ENCODE results near the gene CCDC18.
"Not testable (repeated sequence)": the region's sequence is repeated elsewhere in the genome, so short reads cannot be mapped to it uniquely, and the experiment has no call there.

Gene CCDC18

GRCh38 chr1:93172778-93173177, 7.7 kb upstream of the CCDC18 start:
- Histone ChIP-seq H3K27me3 (replicated peaks; ENCODE audit: control insufficient read depth, insufficient read depth, low read length, poor library complexity, severe bottlenecking) (no peaks in the 10 kb centered on the region), H3K27ac (ENCODE audit: insufficient read depth, low read length, poor library complexity, severe bottlenecking) (no peak overlapping the region), H3K4me3 (ENCODE audit: insufficient read depth, low read depth, low read length, poor library complexity, severe bottlenecking) (no peak overlapping the region), H3K4me1 (ENCODE audit: control insufficient read depth, insufficient read depth, low read length, poor library complexity, severe bottlenecking) (peaks cover 21% of the 10 kb centered on the region), H3K9me3 (ENCODE audit: control insufficient read depth, low read length) (no peaks in the 10 kb centered on the region), H3K36me3 (ENCODE audit: control insufficient read depth, insufficient read depth, low read length) (peaks cover 5% of the 10 kb centered on the region)
- no peak for DNase-seq

- H3K4me3 ChIP-seq (ENCODE audit: insufficient read depth, low read depth, low read length, poor library complexity, severe bottlenecking); H3K9me3 ChIP-seq (ENCODE audit: control insufficient read depth, low read length); DNase-seq; H3K36me3 ChIP-seq (ENCODE audit: control insufficient read depth, insufficient read depth, low read length); H3K27ac ChIP-seq (ENCODE audit: insufficient read depth, low read length, poor library complexity, severe bottlenecking); H3K27me3 ChIP-seq (replicated peaks; ENCODE audit: control insufficient read depth, insufficient read depth, low read length, poor library complexity, severe bottlenecking): not testable (repeated sequence)
- H3K4me1 ChIP-seq (ENCODE audit: control insufficient read depth, insufficient read depth, low read length, poor library complexity, severe bottlenecking), result peaks cover 29% of the 10 kb centered on the region
Measured at GRCh38 chr1:93174638-93175037, 5.9 kb upstream of the CCDC18 start.

- H3K27ac ChIP-seq (ENCODE audit: insufficient read depth, low read length, poor library complexity, severe bottlenecking), result no peak overlapping the region
Measured at GRCh38 chr1:93177991-93178390, 2.5 kb upstream of the CCDC18 start.

GRCh38 chr1:93178418-93178817, 2.1 kb upstream of the CCDC18 start:
- DNase-seq, result no peak
- Histone ChIP-seq H3K27me3 (replicated peaks; ENCODE audit: control insufficient read depth, insufficient read depth, low read length, poor library complexity, severe bottlenecking) (no peaks in the 10 kb centered on the region), H3K4me3 (ENCODE audit: insufficient read depth, low read depth, low read length, poor library complexity, severe bottlenecking) (peak overlapping the region; percentile 75), H3K27ac (ENCODE audit: insufficient read depth, low read length, poor library complexity, severe bottlenecking) (no peak overlapping the region), H3K9me3 (ENCODE audit: control insufficient read depth, low read length) (no peaks in the 10 kb centered on the region), H3K36me3 (ENCODE audit: control insufficient read depth, insufficient read depth, low read length) (peaks cover 5% of the 10 kb centered on the region), H3K4me1 (ENCODE audit: control insufficient read depth, insufficient read depth, low read length, poor library complexity, severe bottlenecking) (peaks cover 26% of the 10 kb centered on the region)

More at GRCh38 chr1:93177991-93178390, 2.5 kb upstream of the CCDC18 start:
- peak overlapping the region; percentile 75 for H3K4me3 ChIP-seq (ENCODE audit: insufficient read depth, low read depth, low read length, poor library complexity, severe bottlenecking)
- H3K27me3 ChIP-seq (replicated peaks; ENCODE audit: control insufficient read depth, insufficient read depth, low read length, poor library complexity, severe bottlenecking), result no peaks in the 10 kb centered on the region
- H3K9me3 ChIP-seq (ENCODE audit: control insufficient read depth, low read length), result no peaks in the 10 kb centered on the region
- H3K36me3 ChIP-seq (ENCODE audit: control insufficient read depth, insufficient read depth, low read length), result peaks cover 5% of the 10 kb centered on the region
- DNase-seq, result no peak
- H3K4me1 ChIP-seq (ENCODE audit: control insufficient read depth, insufficient read depth, low read length, poor library complexity, severe bottlenecking), result peaks cover 26% of the 10 kb centered on the region

- Histone ChIP-seq H3K27me3 (replicated peaks; ENCODE audit: control insufficient read depth, insufficient read depth, low read length, poor library complexity, severe bottlenecking) (no peaks in the 10 kb centered on the region), H3K36me3 (ENCODE audit: control insufficient read depth, insufficient read depth, low read length) (no peaks in the 10 kb centered on the region), H3K4me3 (ENCODE audit: insufficient read depth, low read depth, low read length, poor library complexity, severe bottlenecking) (peak within 1 kb of the TSS; percentile 75), H3K9me3 (ENCODE audit: control insufficient read depth, low read length) (no peaks in the 10 kb centered on the region), H3K27ac (ENCODE audit: insufficient read depth, low read length, poor library complexity, severe bottlenecking) (peak within 1 kb of the TSS; percentile 91), H3K4me1 (ENCODE audit: control insufficient read depth, insufficient read depth, low read length, poor library complexity, severe bottlenecking) (peaks cover 26% of the 10 kb centered on the region)
- DNase-seq, result peak; percentile 95 to 96 (median 95)
Measured at GRCh38 chr1:93179886-93180722, 420 bp upstream of the CCDC18 start, which contains the start of gene TMED5. Gene TMED5 (minus strand): TSS chr1:93180413. CDS start chr1:93180242, 171 bp downstream.

DNA sequence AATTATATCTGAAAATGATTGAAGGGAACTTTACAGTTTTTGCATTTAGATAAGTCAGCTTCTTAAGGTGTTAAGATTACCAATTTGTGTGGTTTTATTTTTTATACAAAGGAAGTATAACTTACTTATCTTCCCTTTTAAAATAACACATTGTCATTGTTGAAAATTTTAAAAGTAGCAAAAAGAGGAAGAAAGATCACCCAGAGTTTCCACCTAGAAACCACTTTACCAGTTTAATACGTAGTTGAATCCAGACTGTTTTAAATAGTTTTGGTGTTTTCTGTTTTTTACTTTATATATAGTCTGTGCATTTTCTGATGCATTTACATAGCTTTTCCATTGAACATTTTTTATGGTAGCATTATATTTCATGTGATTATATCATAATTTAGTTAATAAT, 6.1 kb downstream of the CCDC18 start:
- Histone ChIP-seq H3K4me1 (ENCODE audit: control insufficient read depth, insufficient read depth, low read length, poor library complexity, severe bottlenecking) (no peaks in the 10 kb centered on the region), H3K9me3 (ENCODE audit: control insufficient read depth, low read length) (no peaks in the 10 kb centered on the region), H3K27ac (ENCODE audit: insufficient read depth, low read length, poor library complexity, severe bottlenecking) (no peak overlapping the region), H3K4me3 (ENCODE audit: insufficient read depth, low read depth, low read length, poor library complexity, severe bottlenecking) (no peak overlapping the region), H3K27me3 (replicated peaks; ENCODE audit: control insufficient read depth, insufficient read depth, low read length, poor library complexity, severe bottlenecking) (no peaks in the 10 kb centered on the region), H3K36me3 (ENCODE audit: control insufficient read depth, insufficient read depth, low read length) (no peaks in the 10 kb centered on the region)
- DNase-seq, result no peak

DNA sequence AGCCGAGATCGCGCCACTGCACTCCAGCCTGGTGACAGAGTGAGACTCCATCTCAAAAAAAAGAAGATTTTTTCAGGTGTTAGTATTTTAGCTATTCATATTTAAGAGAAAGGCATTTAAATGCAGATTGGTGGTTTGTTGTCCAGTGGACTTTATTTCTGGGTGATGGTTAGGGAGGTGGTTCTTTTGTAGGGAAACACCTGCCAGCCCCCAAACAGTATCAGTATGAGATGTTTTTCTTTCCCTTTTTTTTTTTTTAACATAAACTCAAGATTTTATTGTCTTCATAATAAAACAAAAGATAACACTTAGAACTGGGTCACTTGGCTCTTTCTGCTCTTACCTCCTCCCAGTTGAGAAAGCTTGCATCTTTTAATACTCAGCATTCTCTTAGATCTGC, 9.9 kb downstream of the CCDC18 start:
- no peaks in the 10 kb centered on the region for H3K36me3 ChIP-seq (ENCODE audit: control insufficient read depth, insufficient read depth, low read length)
- H3K4me3 ChIP-seq (ENCODE audit: insufficient read depth, low read depth, low read length, poor library complexity, severe bottlenecking), result no peak overlapping the region
- no peaks in the 10 kb centered on the region for H3K9me3 ChIP-seq (ENCODE audit: control insufficient read depth, low read length)

DNA sequence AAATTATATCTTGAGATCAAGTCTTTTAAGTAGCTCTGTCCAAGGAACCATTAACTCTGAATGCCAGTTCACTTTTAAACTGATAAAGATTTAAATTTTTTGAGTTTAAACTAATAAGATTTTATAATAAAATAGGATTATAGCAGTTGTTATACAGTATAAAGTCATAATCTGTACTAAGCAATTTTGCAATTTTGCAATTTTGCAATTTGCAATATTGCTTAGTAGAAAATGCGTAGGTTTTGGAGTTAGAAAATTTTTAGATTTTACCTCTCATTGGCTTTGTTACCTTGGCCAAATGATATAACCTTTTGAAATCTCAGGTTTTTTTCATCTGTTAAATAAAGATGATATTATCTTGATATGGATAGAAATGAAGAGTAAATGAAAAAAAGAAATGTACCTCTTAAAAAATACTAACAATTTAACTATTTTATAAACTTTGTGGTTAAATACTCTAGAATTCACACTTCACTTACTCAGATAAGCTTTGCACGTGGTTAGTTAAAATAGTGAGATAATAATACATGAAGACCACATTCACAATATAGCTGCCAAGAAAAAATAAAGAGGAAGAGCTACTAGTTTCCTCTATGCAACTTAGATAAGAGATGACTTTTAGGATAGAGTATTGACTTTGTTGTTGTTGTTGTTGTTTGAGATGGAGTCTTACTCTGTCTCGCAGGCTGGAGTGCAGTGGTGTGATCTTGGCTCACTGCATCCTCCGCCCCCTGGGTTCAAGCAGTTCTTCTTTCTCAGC, 13.9 kb downstream of the CCDC18 start:
- H3K9me3 ChIP-seq (ENCODE audit: control insufficient read depth, low read length), result no peaks in the 10 kb centered on the region
- H3K4me3 ChIP-seq (ENCODE audit: insufficient read depth, low read depth, low read length, poor library complexity, severe bottlenecking), result no peak overlapping the region
- no peaks in the 10 kb centered on the region for H3K27me3 ChIP-seq (replicated peaks; ENCODE audit: control insufficient read depth, insufficient read depth, low read length, poor library complexity, severe bottlenecking)
- no peaks in the 10 kb centered on the region for H3K4me1 ChIP-seq (ENCODE audit: control insufficient read depth, insufficient read depth, low read length, poor library complexity, severe bottlenecking)
- H3K27ac ChIP-seq (ENCODE audit: insufficient read depth, low read length, poor library complexity, severe bottlenecking), result no peak overlapping the region
- no peak for DNase-seq
- no peaks in the 10 kb centered on the region for H3K36me3 ChIP-seq (ENCODE audit: control insufficient read depth, insufficient read depth, low read length)

More for the DNA sequence above, 9.9 kb downstream of the CCDC18 start:
- Histone ChIP-seq H3K4me1 (ENCODE audit: control insufficient read depth, insufficient read depth, low read length, poor library complexity, severe bottlenecking) (no peaks in the 10 kb centered on the region), H3K27me3 (replicated peaks; ENCODE audit: control insufficient read depth, insufficient read depth, low read length, poor library complexity, severe bottlenecking) (no peaks in the 10 kb centered on the region), H3K27ac (ENCODE audit: insufficient read depth, low read length, poor library complexity, severe bottlenecking) (no peak overlapping the region)
- no peak for DNase-seq

DNA sequence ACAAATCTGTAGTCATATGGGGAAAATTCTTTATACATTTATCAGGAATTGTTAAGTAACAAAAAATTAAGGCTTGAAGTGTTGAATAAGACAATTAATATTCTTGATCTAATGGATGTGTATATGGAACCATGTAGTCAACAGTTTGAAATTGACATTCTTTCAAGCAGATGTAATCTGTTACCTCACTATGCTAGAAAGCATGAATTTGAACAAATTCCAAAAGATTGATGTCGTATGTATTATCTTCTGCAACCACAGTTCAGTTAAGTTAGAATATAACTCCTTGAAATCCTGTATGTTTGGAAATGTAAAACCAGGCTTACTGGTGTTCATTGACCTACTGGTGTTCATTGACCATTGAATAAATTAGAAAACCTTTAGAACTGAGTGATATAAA, 16.1 kb downstream of the CCDC18 start:
- no peaks in the 10 kb centered on the region for H3K36me3 ChIP-seq (ENCODE audit: control insufficient read depth, insufficient read depth, low read length)
- no peak overlapping the region for H3K4me3 ChIP-seq (ENCODE audit: insufficient read depth, low read depth, low read length, poor library complexity, severe bottlenecking)
- no peaks in the 10 kb centered on the region for H3K4me1 ChIP-seq (ENCODE audit: control insufficient read depth, insufficient read depth, low read length, poor library complexity, severe bottlenecking)
- no peaks in the 10 kb centered on the region for H3K27me3 ChIP-seq (replicated peaks; ENCODE audit: control insufficient read depth, insufficient read depth, low read length, poor library complexity, severe bottlenecking)
- DNase-seq, result no peak
- H3K9me3 ChIP-seq (ENCODE audit: control insufficient read depth, low read length), result no peaks in the 10 kb centered on the region
- no peak overlapping the region for H3K27ac ChIP-seq (ENCODE audit: insufficient read depth, low read length, poor library complexity, severe bottlenecking)

- H3K27me3 ChIP-seq (replicated peaks; ENCODE audit: control insufficient read depth, insufficient read depth, low read length, poor library complexity, severe bottlenecking), result no peaks in the 10 kb centered on the region
- peaks cover 3% of the 10 kb centered on the region for H3K36me3 ChIP-seq (ENCODE audit: control insufficient read depth, insufficient read depth, low read length)
Measured at GRCh38 chr1:93199150-93199549, 18.6 kb downstream of the CCDC18 start.

More at GRCh38 chr1:93199150-93199549, 18.6 kb downstream of the CCDC18 start:
- Histone ChIP-seq H3K4me1 (ENCODE audit: control insufficient read depth, insufficient read depth, low read length, poor library complexity, severe bottlenecking) (no peaks in the 10 kb centered on the region), H3K27ac (ENCODE audit: insufficient read depth, low read length, poor library complexity, severe bottlenecking) (no peak overlapping the region), H3K9me3 (ENCODE audit: control insufficient read depth, low read length) (no peaks in the 10 kb centered on the region), H3K4me3 (ENCODE audit: insufficient read depth, low read depth, low read length, poor library complexity, severe bottlenecking) (no peak overlapping the region)
- DNase-seq, result no peak
